OCI-LY1 (cell line): ENCODE data around the gene HARBI1.

ENCODE experiments used
- CTCF ChIP-seq: fragments of 200-600 bp; sonication (generic), shearing (Covaris generic); IDR thresholded peaks from 2 replicates; pipeline ENCODE4 v1.5.1; 2017; ENCODE audit warnings: mild to moderate bottlenecking, antibody characterized with exemption, low read length, moderate library complexity, mixed read lengths
- EZH2 ChIP-seq: fragments of 200-600 bp; sonication (generic), shearing (Covaris generic); IDR thresholded peaks from 2 replicates; pipeline ENCODE4 v1.8.0; 2017; ENCODE audit warnings: borderline replicate concordance, mixed run types, mild to moderate bottlenecking, antibody characterized with exemption, low read length, moderate library complexity, mixed read lengths

- TF ChIP-seq CTCF (no peak), EZH2 (no peak)
These were observed 14.6 kb upstream of the HARBI1 start for GRCh38 chr11:46631676-46632075.
